ENCODE data around the gene PDGFD. TPM values are rescaled to one million over a fixed set of nuclear protein-coding genes. Genes with fewer than 3 reads are reported as not detected.

Gene PDGFD
- total RNA-seq, 1 donor from 2014 or later: 0.49 TPM

DNA sequence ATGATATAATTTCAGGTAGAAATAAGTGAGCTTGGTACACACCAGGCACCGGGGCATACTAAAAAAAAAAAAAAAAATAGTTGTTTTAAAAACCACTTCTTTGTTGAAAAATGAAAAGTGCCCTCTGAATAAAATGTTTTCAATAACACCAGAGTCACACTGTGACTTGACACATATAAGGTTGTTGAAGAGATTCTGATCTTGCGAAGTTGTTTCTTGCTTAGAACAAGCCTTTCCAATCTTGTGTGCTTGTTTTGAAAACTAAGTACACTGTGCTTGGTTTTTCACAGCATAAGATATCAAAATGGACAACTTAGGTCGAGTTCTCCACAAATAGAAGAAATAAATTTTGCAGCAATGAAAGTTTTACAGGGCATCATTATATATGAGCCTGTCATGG lies 17.0 kb downstream of the PDGFD start:
- Mint-ChIP-seq H3K9me3 (ENCODE audit: unreplicated experiment) (no peaks in the 10 kb centered on the region), H3K4me1 (ENCODE audit: low read depth, unreplicated experiment) (peaks cover 12% of the 10 kb centered on the region), H3K36me3 (ENCODE audit: unreplicated experiment) (no peaks in the 10 kb centered on the region), H3K27ac (ENCODE audit: unreplicated experiment) (no peak overlapping the region), H3K4me3 (ENCODE audit: unreplicated experiment) (no peak overlapping the region), H3K27me3 (ENCODE audit: unreplicated experiment) (no peaks in the 10 kb centered on the region)
- DNase-seq: no peak
- TF ChIP-seq, protein P1, sequence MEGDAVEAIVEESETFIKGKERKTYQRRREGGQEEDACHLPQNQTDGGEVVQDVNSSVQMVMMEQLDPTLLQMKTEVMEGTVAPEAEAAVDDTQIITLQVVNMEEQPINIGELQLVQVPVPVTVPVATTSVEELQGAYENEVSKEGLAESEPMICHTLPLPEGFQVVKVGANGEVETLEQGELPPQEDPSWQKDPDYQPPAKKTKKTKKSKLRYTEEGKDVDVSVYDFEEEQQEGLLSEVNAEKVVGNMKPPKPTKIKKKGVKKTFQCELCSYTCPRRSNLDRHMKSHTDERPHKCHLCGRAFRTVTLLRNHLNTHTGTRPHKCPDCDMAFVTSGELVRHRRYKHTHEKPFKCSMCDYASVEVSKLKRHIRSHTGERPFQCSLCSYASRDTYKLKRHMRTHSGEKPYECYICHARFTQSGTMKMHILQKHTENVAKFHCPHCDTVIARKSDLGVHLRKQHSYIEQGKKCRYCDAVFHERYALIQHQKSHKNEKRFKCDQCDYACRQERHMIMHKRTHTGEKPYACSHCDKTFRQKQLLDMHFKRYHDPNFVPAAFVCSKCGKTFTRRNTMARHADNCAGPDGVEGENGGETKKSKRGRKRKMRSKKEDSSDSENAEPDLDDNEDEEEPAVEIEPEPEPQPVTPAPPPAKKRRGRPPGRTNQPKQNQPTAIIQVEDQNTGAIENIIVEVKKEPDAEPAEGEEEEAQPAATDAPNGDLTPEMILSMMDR (IDR thresholded peaks at IDR 0.05; ENCODE audit: partially characterized antibody, unreplicated experiment): no peak

DNA sequence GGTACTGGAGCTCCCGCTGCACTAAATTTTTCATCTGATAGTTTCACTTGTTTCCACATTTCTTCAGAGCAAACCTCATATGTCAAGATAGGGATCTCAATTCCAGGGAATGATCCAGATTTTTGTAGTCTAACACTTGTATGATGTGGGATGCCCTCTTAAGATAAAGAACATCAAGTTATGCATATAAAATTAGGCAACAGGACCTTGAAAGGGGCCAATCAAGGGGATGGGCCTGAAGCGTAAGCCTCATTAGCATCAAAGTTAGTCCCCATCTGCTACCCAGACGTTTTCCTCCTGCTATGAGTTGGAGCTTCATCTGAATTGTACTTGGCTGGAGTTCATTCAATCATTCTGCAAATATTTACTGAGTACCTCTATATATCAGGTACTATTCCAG lies 17.5 kb downstream of the PDGFD start:
- Mint-ChIP-seq H3K36me3 (ENCODE audit: unreplicated experiment) (no peaks in the 10 kb centered on the region), H3K4me3 (ENCODE audit: unreplicated experiment) (no peak overlapping the region), H3K27ac (ENCODE audit: unreplicated experiment) (no peak overlapping the region), H3K9me3 (ENCODE audit: unreplicated experiment) (no peaks in the 10 kb centered on the region), H3K4me1 (ENCODE audit: low read depth, unreplicated experiment) (peaks cover 12% of the 10 kb centered on the region), H3K27me3 (ENCODE audit: unreplicated experiment) (no peaks in the 10 kb centered on the region)
- DNase-seq: no peak
- TF ChIP-seq, protein P1 (IDR thresholded peaks at IDR 0.05; ENCODE audit: partially characterized antibody, unreplicated experiment): no peak

GRCh38 chr11:104145062-104145461 lies 18.9 kb downstream of the PDGFD start:
- TF ChIP-seq, protein P1 (IDR thresholded peaks at IDR 0.05; ENCODE audit: partially characterized antibody, unreplicated experiment): no peak
- Mint-ChIP-seq H3K4me1 (ENCODE audit: low read depth, unreplicated experiment) (peaks cover 12% of the 10 kb centered on the region), H3K9me3 (ENCODE audit: unreplicated experiment) (no peaks in the 10 kb centered on the region), H3K27me3 (ENCODE audit: unreplicated experiment) (no peaks in the 10 kb centered on the region), H3K36me3 (ENCODE audit: unreplicated experiment) (no peaks in the 10 kb centered on the region), H3K27ac (ENCODE audit: unreplicated experiment) (no peak overlapping the region), H3K4me3 (ENCODE audit: unreplicated experiment) (no peak overlapping the region)
- no peak for DNase-seq

- H3K9me3 Mint-ChIP-seq (ENCODE audit: unreplicated experiment): no peaks in the 10 kb centered on the region
- no peak overlapping the region for H3K4me3 Mint-ChIP-seq (ENCODE audit: unreplicated experiment)
- no peaks in the 10 kb centered on the region for H3K36me3 Mint-ChIP-seq (ENCODE audit: unreplicated experiment)
- no peaks in the 10 kb centered on the region for H3K27me3 Mint-ChIP-seq (ENCODE audit: unreplicated experiment)
- peaks cover 12% of the 10 kb centered on the region for H3K4me1 Mint-ChIP-seq (ENCODE audit: low read depth, unreplicated experiment)
- peak; percentile 35 for DNase-seq
- peak overlapping the region; percentile 34 for H3K27ac Mint-ChIP-seq (ENCODE audit: unreplicated experiment)
- TF ChIP-seq, protein P1 (IDR thresholded peaks at IDR 0.05; ENCODE audit: partially characterized antibody, unreplicated experiment): no peak
These were observed 21.2 kb downstream of the PDGFD start for GRCh38 chr11:104142698-104143097.

GRCh38 chr11:104136861-104137260 lies 27.1 kb downstream of the PDGFD start:
- Mint-ChIP-seq H3K36me3 (ENCODE audit: unreplicated experiment) (no peaks in the 10 kb centered on the region), H3K27me3 (ENCODE audit: unreplicated experiment) (no peaks in the 10 kb centered on the region), H3K4me1 (ENCODE audit: low read depth, unreplicated experiment) (no peaks in the 10 kb centered on the region), H3K27ac (ENCODE audit: unreplicated experiment) (no peak overlapping the region), H3K9me3 (ENCODE audit: unreplicated experiment) (no peaks in the 10 kb centered on the region), H3K4me3 (ENCODE audit: unreplicated experiment) (no peak overlapping the region)
- DNase-seq: no peak
- TF ChIP-seq, protein P1 (IDR thresholded peaks at IDR 0.05; ENCODE audit: partially characterized antibody, unreplicated experiment): no peak
